Measurements from ENCODE around the gene SLC6A11. TPM values are rescaled to one million over a fixed set of nuclear protein-coding genes. Genes with fewer than 3 reads are reported as not detected.

The SLC6A11 gene
- total RNA-seq, 1 experiment from 2014 or later = 1.5 TPM

DNA sequence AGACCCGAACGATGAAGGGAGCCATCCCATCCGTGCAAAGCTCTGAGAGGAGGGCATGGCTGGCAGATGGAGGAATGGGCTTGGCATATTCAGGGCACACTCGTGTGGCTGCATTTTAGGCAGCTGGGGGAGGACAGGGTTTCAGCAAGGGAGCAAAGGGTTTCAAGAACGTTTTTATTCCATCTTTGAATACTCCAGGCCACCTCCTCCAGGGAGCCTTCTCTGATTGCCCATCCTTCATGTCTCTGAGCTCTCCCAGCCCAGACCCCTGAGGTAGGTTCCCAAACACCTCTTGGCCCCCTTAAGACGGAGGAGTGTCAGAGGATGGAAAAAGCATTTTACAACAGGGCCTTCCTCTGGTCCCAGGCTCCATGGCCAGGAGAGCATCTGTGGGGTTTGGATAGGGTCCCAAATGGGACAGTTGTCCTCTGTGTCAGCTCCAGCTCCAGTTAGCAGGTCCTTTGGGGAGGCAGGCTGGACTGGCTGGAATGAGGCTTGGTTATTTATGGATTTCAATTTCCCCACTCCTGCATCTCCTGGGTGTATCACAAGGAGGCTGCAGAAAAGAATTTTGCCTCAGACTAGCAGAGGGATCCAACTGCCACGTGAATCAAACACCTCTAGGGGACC is 158.8 kb downstream of the SLC6A11 start:
- Histone ChIP-seq H3K56ac (ENCODE audit: insufficient read length, low read depth, low read length) (no peak overlapping the region), H3K79me2 (ENCODE audit: insufficient read depth, low read length) (no peaks in the 10 kb centered on the region), H3K4ac (ENCODE audit: low read depth, low read length) (no peak overlapping the region), H2AK5ac (ENCODE audit: insufficient read length, low read length) (no peak overlapping the region), H3K79me1 (ENCODE audit: insufficient read depth, low read depth, low read length, poor library complexity, severe bottlenecking) (no peaks in the 10 kb centered on the region), H2AFZ (ENCODE audit: low read length) (no peak overlapping the region), H2BK20ac (ENCODE audit: low read depth, low read length, poor library complexity, severe bottlenecking) (no peak overlapping the region), H3K9me3 (ENCODE audit: control insufficient read depth, low read depth, low read length) (no peaks in the 10 kb centered on the region), H3K18ac (ENCODE audit: insufficient read length, low read depth, low read length) (no peak overlapping the region), H3K27me3 (ENCODE audit: insufficient read depth, low read length) (no peaks in the 10 kb centered on the region), H3T11ph (ENCODE audit: low read length) (no peak overlapping the region), H3K4me2 (ENCODE audit: insufficient read depth, insufficient read length, low read length) (no peak overlapping the region), H4K20me1 (ENCODE audit: control insufficient read depth, insufficient read depth, insufficient read length) (no peaks in the 10 kb centered on the region), H3K4me1 (ENCODE audit: insufficient read depth, low read length) (peaks cover 13% of the 10 kb centered on the region; the same call in 1 of the 2 replicates), H2BK120ac (ENCODE audit: low read depth, low read length, poor library complexity, severe bottlenecking) (no peak overlapping the region), H4K91ac (ENCODE audit: insufficient read length, low read depth, low read length) (no peak overlapping the region), H4K5ac (ENCODE audit: insufficient read length, low read depth, low read length) (no peak overlapping the region), H2BK12ac (ENCODE audit: insufficient read length, low read depth, low read length) (no peak overlapping the region), H3K14ac (ENCODE audit: insufficient read depth, low read length) (no peak overlapping the region), H4K8ac (replicated peaks; ENCODE audit: insufficient read length, low read depth, low read length) (no peak overlapping the region), H3K23me2 (ENCODE audit: insufficient read length, low read depth, low read length, poor library complexity, severe bottlenecking) (no peaks in the 10 kb centered on the region), H2BK5ac (ENCODE audit: insufficient read length, low read length) (no peak overlapping the region), H3K23ac (ENCODE audit: insufficient read length, low read depth, low read length) (no peak overlapping the region), H3K9ac (ENCODE audit: extremely low read depth, insufficient read length, low read length) (no peak overlapping the region), H2BK15ac (ENCODE audit: low read depth, low read length) (no peak overlapping the region), H3K27ac (ENCODE audit: insufficient read length, low read depth, low read length) (no peak overlapping the region)
- Mint-ChIP-seq H3K27ac (no peak overlapping the region), H3K4me1 (peaks cover 20 to 28% of the 10 kb centered on the region in 2 experiments), H3K36me3 (ENCODE audit: insufficient read depth in 1 of 3, low read depth in 3 of 3) (no peaks in the 10 kb centered on the region; a peak in 1 of 7 replicates), H3K9me3 (no peaks in the 10 kb centered on the region), H3K27me3 (ENCODE audit: low read depth) (peaks cover 12% of the 10 kb centered on the region), H3K4me3 (no peak overlapping the region)
- TF ChIP-seq, protein P1, sequence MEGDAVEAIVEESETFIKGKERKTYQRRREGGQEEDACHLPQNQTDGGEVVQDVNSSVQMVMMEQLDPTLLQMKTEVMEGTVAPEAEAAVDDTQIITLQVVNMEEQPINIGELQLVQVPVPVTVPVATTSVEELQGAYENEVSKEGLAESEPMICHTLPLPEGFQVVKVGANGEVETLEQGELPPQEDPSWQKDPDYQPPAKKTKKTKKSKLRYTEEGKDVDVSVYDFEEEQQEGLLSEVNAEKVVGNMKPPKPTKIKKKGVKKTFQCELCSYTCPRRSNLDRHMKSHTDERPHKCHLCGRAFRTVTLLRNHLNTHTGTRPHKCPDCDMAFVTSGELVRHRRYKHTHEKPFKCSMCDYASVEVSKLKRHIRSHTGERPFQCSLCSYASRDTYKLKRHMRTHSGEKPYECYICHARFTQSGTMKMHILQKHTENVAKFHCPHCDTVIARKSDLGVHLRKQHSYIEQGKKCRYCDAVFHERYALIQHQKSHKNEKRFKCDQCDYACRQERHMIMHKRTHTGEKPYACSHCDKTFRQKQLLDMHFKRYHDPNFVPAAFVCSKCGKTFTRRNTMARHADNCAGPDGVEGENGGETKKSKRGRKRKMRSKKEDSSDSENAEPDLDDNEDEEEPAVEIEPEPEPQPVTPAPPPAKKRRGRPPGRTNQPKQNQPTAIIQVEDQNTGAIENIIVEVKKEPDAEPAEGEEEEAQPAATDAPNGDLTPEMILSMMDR (conservative IDR thresholded peaks at IDR 0.05) = no peak
- no peak for DNase-seq
- no CpG with 5 or more reads among the region's 7 CpGs for WGBS (ENCODE audit: extremely low coverage, insufficient read length, low lambda C conversion rate)
